Measurements from ENCODE around the gene ARSG. TPM values are rescaled to one million over a fixed set of nuclear protein-coding genes. Genes with fewer than 3 reads are reported as not detected.

ARSG gene
- total and polyA plus RNA-seq, 2 of the 13 experiments (the other 11 are each of a cell fraction or from before 2014, with no cell fraction given): 3.7 to 15.2 TPM

- TF ChIP-seq ZNF275 (CRISPR knock-in tag; IDR thresholded peaks at IDR 0.05; ENCODE audit: borderline replicate concordance): peak; percentile 51; the same call in 1 of the 2 replicates
- no peak for TF ChIP-seq NR2C2 (CRISPR knock-in tag; IDR thresholded peaks at IDR 0.05; ENCODE audit: borderline replicate concordance)
- peak; percentile 65; the same call in 1 of the 2 replicates for TF ChIP-seq RFXAP (CRISPR knock-in tag; IDR thresholded peaks at IDR 0.05; ENCODE audit: borderline replicate concordance)
- no peak for TF ChIP-seq SMC3 (IDR thresholded peaks at IDR 0.05; ENCODE audit: low read length)
- 0 out of 2 replicates have a peak, but pooled peaks have one; percentile 57 for TF ChIP-seq ZNF619 (CRISPR knock-in tag; IDR thresholded peaks at IDR 0.05)
- peak; percentile 77 for TF ChIP-seq MED1 (CRISPR knock-in tag; IDR thresholded peaks at IDR 0.05)
- peak; percentile 85 for TF ChIP-seq ZNF766 (CRISPR knock-in tag; IDR thresholded peaks at IDR 0.05; ENCODE audit: borderline replicate concordance)
- 0 out of 2 replicates have a peak, but pooled peaks have one; percentile 57 for TF ChIP-seq PCBP1 (IDR thresholded peaks at IDR 0.05; ENCODE audit: borderline replicate concordance, low read depth, low read length)
- TF ChIP-seq ZBTB39 (CRISPR knock-in tag; IDR thresholded peaks at IDR 0.05): no peak
- TF ChIP-seq HNRNPH1 (optimal IDR thresholded peaks at IDR 0.05; ENCODE audit: low read depth, low read length): no peak
- peak; percentile 82; the same call in 1 of the 2 replicates for TF ChIP-seq ZNF232 (CRISPR knock-in tag; IDR thresholded peaks at IDR 0.05; ENCODE audit: borderline replicate concordance)
- no peak for TF ChIP-seq ZBTB25 (CRISPR knock-in tag; IDR thresholded peaks at IDR 0.05)
- 0 out of 2 replicates have a peak, but pooled peaks have one; percentile 5 for TF ChIP-seq ARNT2 (CRISPR knock-in tag; IDR thresholded peaks at IDR 0.05; ENCODE audit: low read depth)
- 0 out of 2 replicates have a peak, but pooled peaks have one; percentile 21 for TF ChIP-seq ZMYM3 (CRISPR knock-in tag; IDR thresholded peaks at IDR 0.05)
- peak; percentile 23; the same call in 1 of the 2 replicates for TF ChIP-seq WIZ (CRISPR knock-in tag; IDR thresholded peaks at IDR 0.05)
- TF ChIP-seq ZSCAN21 (CRISPR knock-in tag; IDR thresholded peaks at IDR 0.05; ENCODE audit: borderline replicate concordance): 0 out of 2 replicates have a peak, but pooled peaks have one; percentile 13
- TF ChIP-seq HNRNPK (IDR thresholded peaks at IDR 0.05; ENCODE audit: low read depth, low read length, poor library complexity, severe bottlenecking): no peak
- TF ChIP-seq EZH2 (conservative IDR thresholded peaks at IDR 0.05; ENCODE audit: low read depth, low read length): no peak
- TF ChIP-seq DBP (CRISPR knock-in tag; IDR thresholded peaks at IDR 0.05; ENCODE audit: not compliant biosample characterization): no peak
- TF ChIP-seq ZBTB42 (CRISPR knock-in tag; IDR thresholded peaks at IDR 0.05): no peak
- TF ChIP-seq FOXA3 (CRISPR knock-in tag; IDR thresholded peaks at IDR 0.05): peak; percentile 44
- TF ChIP-seq SUZ12 (IDR thresholded peaks at IDR 0.05; ENCODE audit: low read depth, low read length): no peak
These were observed 165.3 kb downstream of the ARSG start (continued) for GRCh38 chr17:68456339-68457167.
